Measurements from ENCODE around the gene PTBP2. TPM values are rescaled to one million over a fixed set of nuclear protein-coding genes. Genes with fewer than 3 reads are reported as not detected.

The PTBP2 gene
- total RNA-seq, 2 donors from 2014 or later: 5.9 to 15.3 TPM

DNA sequence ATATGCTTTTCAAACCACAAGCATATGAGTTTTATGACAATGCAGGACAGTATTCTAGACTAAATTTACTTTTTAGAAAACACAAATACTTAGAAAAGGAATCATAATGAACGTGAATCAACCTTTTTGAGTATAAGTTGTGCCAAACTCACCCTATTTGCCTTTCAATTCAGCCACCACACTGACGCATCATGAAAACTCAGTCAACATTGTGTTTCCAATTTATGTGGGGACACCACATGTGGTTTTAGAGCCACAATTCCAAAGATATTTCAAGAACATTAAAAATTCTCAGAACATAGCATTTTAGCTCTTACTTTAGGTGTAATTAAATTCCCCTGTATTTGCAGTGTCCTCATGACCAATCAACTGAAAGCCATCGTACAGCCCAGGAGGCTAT, 118.8 kb downstream of the PTBP2 start:
- no peak for TF ChIP-seq POLR2A (IDR thresholded peaks at IDR 0.05)
- TF ChIP-seq, protein P1, sequence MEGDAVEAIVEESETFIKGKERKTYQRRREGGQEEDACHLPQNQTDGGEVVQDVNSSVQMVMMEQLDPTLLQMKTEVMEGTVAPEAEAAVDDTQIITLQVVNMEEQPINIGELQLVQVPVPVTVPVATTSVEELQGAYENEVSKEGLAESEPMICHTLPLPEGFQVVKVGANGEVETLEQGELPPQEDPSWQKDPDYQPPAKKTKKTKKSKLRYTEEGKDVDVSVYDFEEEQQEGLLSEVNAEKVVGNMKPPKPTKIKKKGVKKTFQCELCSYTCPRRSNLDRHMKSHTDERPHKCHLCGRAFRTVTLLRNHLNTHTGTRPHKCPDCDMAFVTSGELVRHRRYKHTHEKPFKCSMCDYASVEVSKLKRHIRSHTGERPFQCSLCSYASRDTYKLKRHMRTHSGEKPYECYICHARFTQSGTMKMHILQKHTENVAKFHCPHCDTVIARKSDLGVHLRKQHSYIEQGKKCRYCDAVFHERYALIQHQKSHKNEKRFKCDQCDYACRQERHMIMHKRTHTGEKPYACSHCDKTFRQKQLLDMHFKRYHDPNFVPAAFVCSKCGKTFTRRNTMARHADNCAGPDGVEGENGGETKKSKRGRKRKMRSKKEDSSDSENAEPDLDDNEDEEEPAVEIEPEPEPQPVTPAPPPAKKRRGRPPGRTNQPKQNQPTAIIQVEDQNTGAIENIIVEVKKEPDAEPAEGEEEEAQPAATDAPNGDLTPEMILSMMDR (IDR thresholded peaks at IDR 0.05): no peak
- DNase-seq (no peak), ATAC-seq (no peak)
- Histone ChIP-seq H3K4me3 (no peak overlapping the region), H3K27ac (no peak overlapping the region), H3K9me3 (no peaks in the 10 kb centered on the region), H3K36me3 (replicated peaks in 1 of 2; ENCODE audit: insufficient read depth in 1 of 2, low read depth in 2 of 2) (no peaks in the 10 kb centered on the region), H3K4me1 (no peaks in the 10 kb centered on the region), H3K27me3 (no peaks in the 10 kb centered on the region)
- WGBS, 2 donors: 71 to 73% methylated on average over 3 of the region's 3 CpGs
- intact Hi-C loops (cut with DNase I): no loop called here

DNA sequence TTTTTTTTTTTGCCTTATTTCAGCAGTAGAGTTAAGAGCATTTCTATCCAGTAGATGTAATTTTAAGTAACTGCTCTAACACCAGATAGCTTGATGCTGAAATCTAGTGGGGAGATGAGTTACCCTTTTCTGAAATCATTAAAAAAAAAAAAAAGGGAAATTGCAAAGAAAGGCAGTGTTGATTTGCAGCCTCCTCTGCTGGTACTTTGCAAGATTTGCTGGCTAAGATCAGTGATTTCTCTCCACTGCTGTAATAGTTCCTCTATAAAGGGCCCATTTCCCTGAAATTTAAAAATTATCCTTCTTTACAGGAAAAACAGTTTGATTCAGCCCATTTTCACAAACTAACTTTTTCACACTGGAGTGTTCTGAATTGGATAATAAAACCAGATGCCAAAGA, 120.6 kb downstream of the PTBP2 start:
- Histone ChIP-seq H3K27ac (no peak overlapping the region), H3K27me3 (no peaks in the 10 kb centered on the region), H3K9me3 (no peaks in the 10 kb centered on the region), H3K36me3 (replicated peaks in 1 of 2; ENCODE audit: insufficient read depth in 1 of 2, low read depth in 2 of 2) (no peaks in the 10 kb centered on the region), H3K4me1 (no peaks in the 10 kb centered on the region), H3K4me3 (no peak overlapping the region)
- TF ChIP-seq, protein P1 (IDR thresholded peaks at IDR 0.05): no peak
- no peak for TF ChIP-seq POLR2A (IDR thresholded peaks at IDR 0.05)
- ATAC-seq (no peak), DNase-seq (no peak)
- intact Hi-C loops (cut with DNase I): no loop called here

DNA sequence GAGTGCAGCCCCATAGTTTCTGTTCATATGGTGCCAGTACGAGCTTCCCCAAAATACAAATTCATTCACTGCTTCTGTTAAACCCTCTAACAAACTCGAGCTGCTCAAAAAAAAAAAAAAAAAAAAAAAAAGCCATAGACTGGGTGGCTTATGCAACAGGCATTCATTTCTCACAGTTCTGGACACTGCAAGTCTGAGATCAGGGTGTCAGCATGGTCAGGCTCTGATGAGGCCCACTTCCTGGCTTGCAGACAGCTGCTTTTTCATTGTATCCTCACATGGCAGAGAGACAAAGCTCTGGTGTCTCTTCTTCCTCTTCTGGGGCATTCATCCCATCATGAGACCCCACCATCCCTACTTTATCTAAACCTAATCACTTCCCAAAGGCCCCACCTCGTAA, 121.6 kb downstream of the PTBP2 start:
- no peak overlapping the region for H3K27ac ChIP-seq
- TF ChIP-seq, protein P1 (IDR thresholded peaks at IDR 0.05): no peak
- no peak for TF ChIP-seq POLR2A (IDR thresholded peaks at IDR 0.05)
- no peaks in the 10 kb centered on the region for H3K36me3 ChIP-seq (replicated peaks in 1 of 2; ENCODE audit: insufficient read depth in 1 of 2, low read depth in 2 of 2)
- ATAC-seq (no peak), DNase-seq (no peak)
- intact Hi-C loops (cut with DNase I): no loop called here
- WGBS, 2 donors: 62 to 65% methylated on average over 3 of the region's 3 CpGs
- H3K4me3 ChIP-seq: no peak overlapping the region
- H3K4me1 ChIP-seq: no peaks in the 10 kb centered on the region
- no peaks in the 10 kb centered on the region for H3K27me3 ChIP-seq
- H3K9me3 ChIP-seq: no peaks in the 10 kb centered on the region

DNA sequence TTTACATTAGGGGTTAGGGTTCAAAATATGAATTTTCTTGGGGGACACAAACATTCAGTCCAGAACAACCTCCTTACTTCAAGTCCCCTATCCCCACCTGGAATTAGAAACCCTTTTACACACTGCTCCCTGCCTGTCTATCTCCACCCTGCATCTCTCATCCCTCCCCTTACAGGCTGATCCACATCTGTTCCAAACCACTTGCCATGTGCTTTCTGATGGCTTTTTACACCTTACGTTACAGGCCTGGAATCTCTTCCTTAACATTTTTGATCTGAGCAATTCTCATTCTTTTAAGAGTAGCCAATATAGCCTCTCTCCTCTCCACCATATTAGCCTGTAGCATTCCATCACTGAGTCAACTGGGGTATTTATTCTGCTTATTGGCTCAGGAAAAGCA, 122.0 kb downstream of the PTBP2 start:
- Histone ChIP-seq H3K9me3 (no peaks in the 10 kb centered on the region), H3K36me3 (replicated peaks in 1 of 2; ENCODE audit: insufficient read depth in 1 of 2, low read depth in 2 of 2) (no peaks in the 10 kb centered on the region), H3K27me3 (no peaks in the 10 kb centered on the region), H3K4me1 (no peaks in the 10 kb centered on the region), H3K4me3 (no peak overlapping the region), H3K27ac (no peak overlapping the region)
- DNase-seq (no peak), ATAC-seq (no peak)
- no peak for TF ChIP-seq POLR2A (IDR thresholded peaks at IDR 0.05)
- TF ChIP-seq, protein P1 (IDR thresholded peaks at IDR 0.05): no peak
- intact Hi-C loops (cut with DNase I): no loop called here
- 85 to 100% methylated on average over 1 of the region's 1 CpG for WGBS, 2 donors

DNA sequence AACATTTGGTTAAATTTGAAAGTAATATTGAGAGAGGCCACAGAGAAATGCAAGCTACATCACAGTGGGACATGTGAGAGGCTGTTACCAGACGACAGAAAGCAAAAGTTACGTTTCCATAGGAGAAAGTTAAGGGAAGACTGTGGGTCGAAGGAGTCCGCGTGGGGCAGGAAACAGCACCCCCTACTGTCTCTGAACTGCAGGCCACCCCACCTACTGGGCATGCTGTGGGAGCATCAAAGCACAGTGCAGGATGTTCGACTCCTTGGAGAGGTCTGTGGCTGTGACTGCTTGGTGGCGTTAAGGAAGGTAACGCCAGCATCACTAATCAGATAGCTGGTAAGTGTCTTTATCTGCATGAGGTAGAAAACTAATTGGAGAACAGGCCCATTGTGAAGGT, 123.9 kb downstream of the PTBP2 start:
- DNase-seq (peak; percentile 32 to 61 (median 46)), ATAC-seq (peak; percentile 60)
- WGBS, 2 donors: 21 to 32% methylated on average over 8 of the region's 8 CpGs

More for the DNA sequence above, 123.9 kb downstream of the PTBP2 start:
- Histone ChIP-seq H3K9me3 (no peaks in the 10 kb centered on the region), H3K27ac (no peak overlapping the region), H3K4me3 (no peak overlapping the region), H3K36me3 (replicated peaks in 1 of 2; ENCODE audit: insufficient read depth in 1 of 2, low read depth in 2 of 2) (no peaks in the 10 kb centered on the region), H3K27me3 (no peaks in the 10 kb centered on the region), H3K4me1 (no peaks in the 10 kb centered on the region)
- intact Hi-C loops (cut with DNase I): no loop called here
- TF ChIP-seq, protein P1 (IDR thresholded peaks at IDR 0.05): peak; percentile 46 to 72 (median 64)
- no peak for TF ChIP-seq POLR2A (IDR thresholded peaks at IDR 0.05)

All from body of pancreas (tissue), 4 donors.